Testis (tissue), 2 donors: ENCODE measurements around the gene FEV.

Experiments used
- POLR2A ChIP-seq: fragments of 450-650 bp; IDR thresholded peaks from one replicate; pipeline ENCODE4 v1.6.1; 2017; ENCODE audit warnings: antibody characterized with exemption, mild to moderate bottlenecking, moderate library complexity
- TF ChIP-seq, protein P1 (sequence below), 3 experiments: fragments of 450-650 bp in 2 of 3; fragments of 200-600 bp in 1 of 3; sonication (generic) in 1 of 3; IDR thresholded peaks; one replicate each; pipeline ENCODE4 v1.5.1; 2016 to 2019; ENCODE audit warnings: antibody characterized with exemption in 3 of 3, mild to moderate bottlenecking in 2 of 3, moderate library complexity in 1 of 3

DNA sequence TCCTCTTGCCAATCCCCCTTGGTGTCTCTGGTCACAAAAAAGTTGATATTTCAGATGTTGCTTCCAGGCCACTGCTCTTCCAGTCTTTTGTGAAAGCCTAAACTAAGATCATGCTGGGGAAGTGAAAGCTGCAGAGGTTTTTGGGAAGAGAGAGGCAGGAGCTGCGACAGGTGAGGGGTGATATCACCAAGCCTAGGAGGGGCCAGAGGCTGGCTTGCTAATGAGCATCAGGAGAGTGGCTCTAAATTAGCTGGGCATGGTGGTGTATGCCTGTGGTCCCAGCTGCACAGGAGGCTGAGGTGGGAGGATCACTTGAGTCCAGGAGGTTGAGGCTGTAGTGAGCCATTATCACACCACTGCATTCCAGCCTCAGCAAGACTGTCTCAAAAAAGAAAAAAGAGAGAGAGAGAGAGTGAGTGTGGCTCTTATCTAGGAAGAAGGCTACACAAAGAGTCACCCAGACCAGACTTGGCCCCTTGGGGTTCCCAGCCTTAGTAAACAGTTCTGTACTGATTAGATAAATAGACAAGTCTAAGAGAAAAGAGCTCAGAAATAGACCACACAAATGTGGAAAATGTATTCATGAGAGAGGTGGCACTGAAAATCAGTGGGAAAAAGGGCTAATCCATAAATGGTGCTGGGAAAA is 40.1 kb downstream of the FEV start:
- TF ChIP-seq, protein P1, sequence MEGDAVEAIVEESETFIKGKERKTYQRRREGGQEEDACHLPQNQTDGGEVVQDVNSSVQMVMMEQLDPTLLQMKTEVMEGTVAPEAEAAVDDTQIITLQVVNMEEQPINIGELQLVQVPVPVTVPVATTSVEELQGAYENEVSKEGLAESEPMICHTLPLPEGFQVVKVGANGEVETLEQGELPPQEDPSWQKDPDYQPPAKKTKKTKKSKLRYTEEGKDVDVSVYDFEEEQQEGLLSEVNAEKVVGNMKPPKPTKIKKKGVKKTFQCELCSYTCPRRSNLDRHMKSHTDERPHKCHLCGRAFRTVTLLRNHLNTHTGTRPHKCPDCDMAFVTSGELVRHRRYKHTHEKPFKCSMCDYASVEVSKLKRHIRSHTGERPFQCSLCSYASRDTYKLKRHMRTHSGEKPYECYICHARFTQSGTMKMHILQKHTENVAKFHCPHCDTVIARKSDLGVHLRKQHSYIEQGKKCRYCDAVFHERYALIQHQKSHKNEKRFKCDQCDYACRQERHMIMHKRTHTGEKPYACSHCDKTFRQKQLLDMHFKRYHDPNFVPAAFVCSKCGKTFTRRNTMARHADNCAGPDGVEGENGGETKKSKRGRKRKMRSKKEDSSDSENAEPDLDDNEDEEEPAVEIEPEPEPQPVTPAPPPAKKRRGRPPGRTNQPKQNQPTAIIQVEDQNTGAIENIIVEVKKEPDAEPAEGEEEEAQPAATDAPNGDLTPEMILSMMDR (IDR thresholded peaks at IDR 0.05): no peak
- TF ChIP-seq POLR2A: no peak
